Frontal cortex (tissue), 4 donors: Measurements from ENCODE around the gene NOP56. TPM values are rescaled to one million over a fixed set of nuclear protein-coding genes. Genes with fewer than 3 reads are reported as not detected.
"Not testable (repeated sequence)": the region's sequence is repeated elsewhere in the genome, so short reads cannot be mapped to it uniquely, and the experiment has no call there.

Experiments
- DNase-seq, 2 donors: peaks; one replicate each; pipeline ENCODE4 v3.0.0; 2012; ENCODE audit warnings: low spot score in 2 of 2
- FAIRE-seq: peaks from 2 replicates; lab custom pipeline; 2012; peaks lifted over from hg19 to GRCh38; lab: Jason Lieb, UNC
- total RNA-seq: library from RNA; depleted of rRNA; stranded (reverse); fragments of >200 nt; gene quantifications from one replicate; pipeline ENCODE4 v1.2.3, GENCODE V29; 2014
- donor health status: control.
- donor health status: control.
- donor health status: control.

The NOP56 gene
- total RNA-seq, 1 donor from 2014 or later, result 132 TPM

- DNase-seq, result no peak
- FAIRE-seq, result no peak
Observed at GRCh38 chr20:2680046-2680445, 27.6 kb downstream of the NOP56 start.

- DNase-seq, FAIRE-seq: not testable (repeated sequence)
Observed at GRCh38 chr20:2682040-2682439, 29.6 kb downstream of the NOP56 start.

GRCh38 chr20:2684817-2685216 is 32.4 kb downstream of the NOP56 start:
- not testable (repeated sequence) for FAIRE-seq, DNase-seq

GRCh38 chr20:2687514-2687913 is 35.1 kb downstream of the NOP56 start:
- DNase-seq (no peak), FAIRE-seq (no peak)

GRCh38 chr20:2688041-2688591 is 35.7 kb downstream of the NOP56 start:
- FAIRE-seq (no peak), DNase-seq (peak; percentile 42 to 57)

GRCh38 chr20:2690213-2690612 is 37.8 kb downstream of the NOP56 start:
- no peak for DNase-seq
- no peak for FAIRE-seq

GRCh38 chr20:2690718-2691117 is 38.3 kb downstream of the NOP56 start:
- no peak for FAIRE-seq

GRCh38 chr20:2691127-2691526 is 38.7 kb downstream of the NOP56 start:
- FAIRE-seq, result no peak
- no peak for DNase-seq

More at GRCh38 chr20:2690718-2691117, 38.3 kb downstream of the NOP56 start:
- DNase-seq, result no peak

GRCh38 chr20:2691663-2692035 is 39.2 kb downstream of the NOP56 start:
- DNase-seq, result no peak
- FAIRE-seq, result no peak

- DNase-seq, result peak; percentile 97
- no peak for FAIRE-seq
Observed at GRCh38 chr20:2692036-2692885, 39.8 kb downstream of the NOP56 start, which contains the start of gene EBF4. Gene EBF4 (plus strand): TSS chr20:2692780. CDS start chr20:2693646, 866 bp downstream.

- DNase-seq (no peak), FAIRE-seq (no peak)
Observed at GRCh38 chr20:2692886-2693285, 40.5 kb downstream of the NOP56 start.

- DNase-seq (peak; percentile 90), FAIRE-seq (no peak)
Observed at GRCh38 chr20:2693286-2694007, 41.0 kb downstream of the NOP56 start.

- DNase-seq (peak in 1 of 2 donors; percentile 35), FAIRE-seq (no peak)
Observed at GRCh38 chr20:2694008-2694471, 41.6 kb downstream of the NOP56 start.

GRCh38 chr20:2694519-2694918 is 42.1 kb downstream of the NOP56 start:
- no peak for FAIRE-seq
- DNase-seq, result no peak

GRCh38 chr20:2695206-2695983 is 43.0 kb downstream of the NOP56 start:
- no peak for DNase-seq
- FAIRE-seq, result no peak

- DNase-seq, FAIRE-seq: not testable (repeated sequence)
Observed at GRCh38 chr20:2695984-2696525, 43.6 kb downstream of the NOP56 start.

GRCh38 chr20:2696646-2697045 is 44.2 kb downstream of the NOP56 start:
- no peak for DNase-seq
- no peak for FAIRE-seq

- no peak for FAIRE-seq
- DNase-seq, result no peak
Observed at GRCh38 chr20:2697768-2698167, 45.3 kb downstream of the NOP56 start.

- no peak for FAIRE-seq
- DNase-seq, result no peak
Observed at GRCh38 chr20:2698186-2698817, 45.9 kb downstream of the NOP56 start.
